ENCODE results near the gene SIPA1L3.

The SIPA1L3 gene

GRCh38 chr19:38191747-38192146 is 284.7 kb downstream of the SIPA1L3 start:
- Histone ChIP-seq H2BK120ac (ENCODE audit: low read depth, low read length) (no peak overlapping the region), H3K23ac (ENCODE audit: low read depth, low read length, poor library complexity) (peak overlapping the region; percentile 73), H4K8ac (ENCODE audit: low read depth, low read length) (no peak overlapping the region), H3K14ac (ENCODE audit: low read length) (no peak overlapping the region), H3K9me3 (replicated peaks in 1 of 2; ENCODE audit: control insufficient read depth in 2 of 2, insufficient read depth in 1 of 2, low read depth in 1 of 2, low read length in 2 of 2) (no peaks in the 10 kb centered on the region), H2BK15ac (ENCODE audit: low read length) (no peak overlapping the region), H3K4me1 (ENCODE audit: control insufficient read depth in 2 of 2, insufficient read depth in 1 of 2, low read depth in 1 of 2, low read length in 2 of 2) (no peaks in the 10 kb centered on the region), H2BK12ac (ENCODE audit: low read length) (no peak overlapping the region), H2AFZ (ENCODE audit: low read length) (no peak overlapping the region), H3K36me3 (replicated peaks in 1 of 2; ENCODE audit: control insufficient read depth in 2 of 2, insufficient read depth in 2 of 2, low read length in 2 of 2) (peaks cover 7 to 21% of the 10 kb centered on the region in 2 donors), H4K91ac (ENCODE audit: low read depth, low read length, poor library complexity) (no peak overlapping the region), H3K9ac (ENCODE audit: low read depth, low read length, poor library complexity) (no peak overlapping the region), H3K27ac (replicated peaks; ENCODE audit: low read length) (no peak overlapping the region), H2AK5ac (ENCODE audit: low read depth, low read length) (peak overlapping the region; percentile 52), H3K4me2 (ENCODE audit: insufficient read depth, low read length, poor library complexity, severe bottlenecking) (no peak overlapping the region), H3K79me1 (ENCODE audit: low read depth, low read length) (no peaks in the 10 kb centered on the region), H3K4ac (ENCODE audit: low read length) (no peak overlapping the region), H3K18ac (ENCODE audit: low read length) (peak overlapping the region; percentile 28), H3K4me3 (ENCODE audit: low read length in 2 of 2) (no peak overlapping the region), H3K27me3 (ENCODE audit: control insufficient read depth in 3 of 3, insufficient read depth in 3 of 3, low read depth in 1 of 3, low read length in 3 of 3) (no peaks in the 10 kb centered on the region), H2BK5ac (ENCODE audit: low read length) (no peak overlapping the region)
- DNase-seq (ENCODE audit: low spot score): no peak
- no CpG with 5 or more reads among the region's 13 CpGs for WGBS, 2 donors (ENCODE audit: extremely low coverage in 2 of 2, insufficient read length in 2 of 2, insufficient replicate concordance in 1 of 2)

- DNase-seq (ENCODE audit: low spot score): no peak
- Histone ChIP-seq H2BK12ac (ENCODE audit: low read length) (no peak overlapping the region), H3K9me3 (replicated peaks in 1 of 2; ENCODE audit: control insufficient read depth in 2 of 2, insufficient read depth in 1 of 2, low read depth in 1 of 2, low read length in 2 of 2) (no peaks in the 10 kb centered on the region), H3K79me1 (ENCODE audit: low read depth, low read length) (no peaks in the 10 kb centered on the region), H3K23ac (ENCODE audit: low read depth, low read length, poor library complexity) (no peak overlapping the region), H2BK15ac (ENCODE audit: low read length) (no peak overlapping the region), H3K27ac (replicated peaks; ENCODE audit: low read length) (no peak overlapping the region), H3K18ac (ENCODE audit: low read length) (no peak overlapping the region), H3K4ac (ENCODE audit: low read length) (no peak overlapping the region), H3K14ac (ENCODE audit: low read length) (no peak overlapping the region), H3K9ac (ENCODE audit: low read depth, low read length, poor library complexity) (no peak overlapping the region), H4K91ac (ENCODE audit: low read depth, low read length, poor library complexity) (peak overlapping the region; percentile 23), H3K4me2 (ENCODE audit: insufficient read depth, low read length, poor library complexity, severe bottlenecking) (no peak overlapping the region), H3K27me3 (ENCODE audit: control insufficient read depth in 3 of 3, insufficient read depth in 3 of 3, low read depth in 1 of 3, low read length in 3 of 3) (no peaks in the 10 kb centered on the region), H2BK120ac (ENCODE audit: low read depth, low read length) (no peak overlapping the region), H2BK5ac (ENCODE audit: low read length) (no peak overlapping the region), H4K8ac (ENCODE audit: low read depth, low read length) (no peak overlapping the region), H3K4me1 (ENCODE audit: control insufficient read depth in 2 of 2, insufficient read depth in 1 of 2, low read depth in 1 of 2, low read length in 2 of 2) (no peaks in the 10 kb centered on the region), H3K4me3 (ENCODE audit: low read length in 2 of 2) (no peak overlapping the region), H2AFZ (ENCODE audit: low read length) (no peak overlapping the region), H3K36me3 (replicated peaks in 1 of 2; ENCODE audit: control insufficient read depth in 2 of 2, insufficient read depth in 2 of 2, low read length in 2 of 2) (peaks cover 7 to 31% of the 10 kb centered on the region in 2 donors), H2AK5ac (ENCODE audit: low read depth, low read length) (no peak overlapping the region)
- WGBS, 2 donors (ENCODE audit: extremely low coverage in 2 of 2, insufficient read length in 2 of 2, insufficient replicate concordance in 1 of 2): no CpG with 5 or more reads among the region's 29 CpGs
Measured at GRCh38 chr19:38193445-38193844, 286.4 kb downstream of the SIPA1L3 start.

GRCh38 chr19:38194061-38194701 is 287.2 kb downstream of the SIPA1L3 start:
- Histone ChIP-seq H4K91ac (ENCODE audit: low read depth, low read length, poor library complexity) (no peak overlapping the region), H3K27ac (replicated peaks; ENCODE audit: low read length) (no peak overlapping the region), H3K4ac (ENCODE audit: low read length) (no peak overlapping the region), H3K9ac (ENCODE audit: low read depth, low read length, poor library complexity) (no peak overlapping the region), H2BK15ac (ENCODE audit: low read length) (no peak overlapping the region), H4K8ac (ENCODE audit: low read depth, low read length) (no peak overlapping the region), H3K4me3 (ENCODE audit: low read length in 2 of 2) (no peak overlapping the region), H2AFZ (ENCODE audit: low read length) (no peak overlapping the region), H3K36me3 (replicated peaks in 1 of 2; ENCODE audit: control insufficient read depth in 2 of 2, insufficient read depth in 2 of 2, low read length in 2 of 2) (peaks cover 12 to 38% of the 10 kb centered on the region in 2 donors), H2BK12ac (ENCODE audit: low read length) (no peak overlapping the region), H3K14ac (ENCODE audit: low read length) (no peak overlapping the region), H3K79me1 (ENCODE audit: low read depth, low read length) (no peaks in the 10 kb centered on the region), H2BK5ac (ENCODE audit: low read length) (no peak overlapping the region), H2AK5ac (ENCODE audit: low read depth, low read length) (no peak overlapping the region), H3K4me2 (ENCODE audit: insufficient read depth, low read length, poor library complexity, severe bottlenecking) (no peak overlapping the region), H2BK120ac (ENCODE audit: low read depth, low read length) (no peak overlapping the region), H3K27me3 (ENCODE audit: control insufficient read depth in 3 of 3, insufficient read depth in 3 of 3, low read depth in 1 of 3, low read length in 3 of 3) (no peaks in the 10 kb centered on the region), H3K18ac (ENCODE audit: low read length) (no peak overlapping the region), H3K9me3 (replicated peaks in 1 of 2; ENCODE audit: control insufficient read depth in 2 of 2, insufficient read depth in 1 of 2, low read depth in 1 of 2, low read length in 2 of 2) (no peaks in the 10 kb centered on the region), H3K23ac (ENCODE audit: low read depth, low read length, poor library complexity) (no peak overlapping the region), H3K4me1 (ENCODE audit: control insufficient read depth in 2 of 2, insufficient read depth in 1 of 2, low read depth in 1 of 2, low read length in 2 of 2) (no peaks in the 10 kb centered on the region)
- DNase-seq (ENCODE audit: low spot score): no peak
- no CpG with 5 or more reads among the region's 13 CpGs for WGBS, 2 donors (ENCODE audit: extremely low coverage in 2 of 2, insufficient read length in 2 of 2, insufficient replicate concordance in 1 of 2)

- WGBS, 2 donors (ENCODE audit: extremely low coverage in 2 of 2, insufficient read length in 2 of 2, insufficient replicate concordance in 1 of 2): no CpG with 5 or more reads among the region's 10 CpGs
- no peak overlapping the region for H3K4me2 ChIP-seq (ENCODE audit: insufficient read depth, low read length, poor library complexity, severe bottlenecking)
- H3K79me1 ChIP-seq (ENCODE audit: low read depth, low read length): no peaks in the 10 kb centered on the region
- no peak overlapping the region for H3K4ac ChIP-seq (ENCODE audit: low read length)
- no peak overlapping the region for H2BK120ac ChIP-seq (ENCODE audit: low read depth, low read length)
- no peak overlapping the region for H2AK5ac ChIP-seq (ENCODE audit: low read depth, low read length)
- no peak overlapping the region for H2BK12ac ChIP-seq (ENCODE audit: low read length)
- no peak overlapping the region for H4K91ac ChIP-seq (ENCODE audit: low read depth, low read length, poor library complexity)
- no peak overlapping the region for H3K27ac ChIP-seq (replicated peaks; ENCODE audit: low read length)
- peak overlapping the region; percentile 25 for H3K23ac ChIP-seq (ENCODE audit: low read depth, low read length, poor library complexity)
- H2BK5ac ChIP-seq (ENCODE audit: low read length): no peak overlapping the region
- H3K4me1 ChIP-seq (ENCODE audit: control insufficient read depth in 2 of 2, insufficient read depth in 1 of 2, low read depth in 1 of 2, low read length in 2 of 2): no peaks in the 10 kb centered on the region
- H4K8ac ChIP-seq (ENCODE audit: low read depth, low read length): no peak overlapping the region
- no peak overlapping the region for H2AFZ ChIP-seq (ENCODE audit: low read length)
- H3K9me3 ChIP-seq (replicated peaks in 1 of 2; ENCODE audit: control insufficient read depth in 2 of 2, insufficient read depth in 1 of 2, low read depth in 1 of 2, low read length in 2 of 2): no peaks in the 10 kb centered on the region
- no peak overlapping the region for H3K4me3 ChIP-seq (ENCODE audit: low read length in 2 of 2)
- no peak for DNase-seq (ENCODE audit: low spot score)
- H3K14ac ChIP-seq (ENCODE audit: low read length): peak overlapping the region; percentile 65
- no peak overlapping the region for H2BK15ac ChIP-seq (ENCODE audit: low read length)
- no peaks in the 10 kb centered on the region for H3K27me3 ChIP-seq (ENCODE audit: control insufficient read depth in 3 of 3, insufficient read depth in 3 of 3, low read depth in 1 of 3, low read length in 3 of 3)
- peak overlapping the region; percentile 44 for H3K18ac ChIP-seq (ENCODE audit: low read length)
- peaks cover 12 to 41% of the 10 kb centered on the region in 2 donors for H3K36me3 ChIP-seq (replicated peaks in 1 of 2; ENCODE audit: control insufficient read depth in 2 of 2, insufficient read depth in 2 of 2, low read length in 2 of 2)
- H3K9ac ChIP-seq (ENCODE audit: low read depth, low read length, poor library complexity): no peak overlapping the region
Measured at GRCh38 chr19:38195237-38195636, 288.2 kb downstream of the SIPA1L3 start.

Measured in neuronal stem cell (in vitro differentiated cells).